K562 (cell line): ENCODE data around the gene JMY. TPM values are rescaled to one million over a fixed set of nuclear protein-coding genes. Genes with fewer than 3 reads are reported as not detected.

Source experiments
- CXXC5 ChIP-seq: fragments of 250-450 bp; sonication (Bioruptor Pico); IDR thresholded peaks from 2 replicates; pipeline ENCODE4 v1.8.0; 2022; ENCODE audit warnings: inconsistent platforms, mild to moderate bottlenecking, moderate library complexity
- ERF ChIP-seq: fragments of 450-650 bp; formaldehyde crosslinking; IDR thresholded peaks from 2 replicates; pipeline ENCODE4 v1.4.0; 2020; ENCODE audit warnings: mild to moderate bottlenecking, mixed read lengths
- FIP1L1 ChIP-seq: fragments of 200-400 bp; formaldehyde crosslinking; IDR thresholded peaks from 2 replicates; pipeline ENCODE4 v1.6.1; 2018; ENCODE audit warnings: mild to moderate bottlenecking, low read depth, low read length; ENCODE audit not compliant: poor library complexity, severe bottlenecking
- KAT7 ChIP-seq: sonication (generic); formaldehyde crosslinking; IDR thresholded peaks from 2 replicates; pipeline ENCODE4 v1.8.0; 2022; ENCODE audit warnings: missing genetic modification reagents, mild to moderate bottlenecking, borderline replicate concordance
- LCOR ChIP-seq: sonication (generic); formaldehyde crosslinking; IDR thresholded peaks from 2 replicates; pipeline ENCODE4 v1.8.0; 2022; ENCODE audit warnings: mild to moderate bottlenecking, missing genetic modification reagents
- NR3C1 ChIP-seq: sonication (generic); formaldehyde crosslinking; IDR thresholded peaks from 2 replicates; pipeline ENCODE4 v1.8.1; 2022; ENCODE audit warnings: missing genetic modification reagents
- POLR2AphosphoS5 ChIP-seq: IDR thresholded peaks from 2 replicates; pipeline ENCODE4 v1.6.1; 2011; ENCODE audit warnings: mild to moderate bottlenecking, low read depth, low read length, moderate library complexity; ENCODE audit not compliant: control insufficient read depth, insufficient read depth
- POLR2H ChIP-seq: IDR thresholded peaks from 2 replicates; pipeline ENCODE4 v1.6.1; 2016; ENCODE audit warnings: missing genetic modification characterization, low read depth, mild to moderate bottlenecking, control low read depth, missing compliant biosample characterization, moderate library complexity
- TAF7 ChIP-seq: fragments of 450-650 bp; IDR thresholded peaks from 2 replicates; pipeline ENCODE4 v1.6.1; 2016; ENCODE audit warnings: missing genetic modification characterization, missing compliant biosample characterization
- TEAD4 ChIP-seq, 2 experiments: sonication (generic) in 1 of 2; formaldehyde crosslinking in 1 of 2; IDR thresholded peaks; 2 replicates each; pipeline versions ENCODE4 v1.6.1 to v1.8.0; 2012 to 2022; ENCODE audit warnings: borderline replicate concordance in 1 of 2, inconsistent platforms in 1 of 2, low read length in 1 of 2, mild to moderate bottlenecking in 1 of 2, missing genetic modification reagents in 1 of 2
- ZC3H4 ChIP-seq: sonication (generic); formaldehyde crosslinking; IDR thresholded peaks from 2 replicates; pipeline ENCODE4 v1.9.0; 2021; ENCODE audit warnings: missing genetic modification reagents, borderline replicate concordance
- ZNF717 ChIP-seq: fragments of 250-450 bp; sonication (Bioruptor Pico); IDR thresholded peaks from 2 replicates; pipeline ENCODE4 v1.5.0; 2021
- polyA plus RNA-seq, 8 experiments: library from polyadenylated mRNA; depleted of rRNA in 4 of 8; stranded (reverse) in 5 of 8; unstranded in 3 of 8; fragments of >200 nt; fragmentation: Nextera tagmentation in 2 of 8; fragmentation: Illumina TruSeq in 1 of 8; extraction: Ambion mirVana in 2 of 8; extraction: Trizol in 1 of 8; gene quantifications; 2 replicates each; pipeline versions ENCODE4 v1.2.1 to v1.2.3, GENCODE V29; 2011 to 2014; ENCODE audit warnings: inconsistent platforms in 1 of 8, missing spikeins in 1 of 8
- total RNA-seq, 7 experiments: library from RNA; depleted of rRNA in 6 of 7; stranded (reverse); fragments of >200 nt in 6 of 7; fragmentation: Illumina TruSeq in 2 of 7; extraction: Trizol in 2 of 7; gene quantifications; 2 replicates each; pipeline versions ENCODE4 v1.2.1 to v1.2.3, GENCODE V29; 2011 to 2021; ENCODE audit warnings: low replicate concordance in 1 of 7
- TF ChIP-seq, protein P1 (sequence below), 2 experiments: fragments of 450-650 bp; IDR thresholded peaks; 2 replicates each; pipeline ENCODE4 v1.6.1; 2016
- TF ChIP-seq, protein P2 (sequence below), 2 experiments: fragments of 200-800 bp in 1 of 2; sonication (Bioruptor generic) in 1 of 2; sonication (generic) in 1 of 2; formaldehyde crosslinking in 1 of 2; IDR thresholded peaks in 1 of 2; conservative IDR thresholded peaks in 1 of 2; 2 replicates each; pipeline versions ENCODE4 v1.5.0 to v1.6.1; 2016 to 2020; ENCODE audit warnings: missing compliant biosample characterization in 1 of 2, missing genetic modification characterization in 1 of 2, missing genetic modification reagents in 1 of 2
- TF ChIP-seq, protein P3 (sequence below): fragments of 250-450 bp; sonication (Bioruptor Pico); IDR thresholded peaks from 2 replicates; pipeline ENCODE4 v1.4.0; 2020; ENCODE audit warnings: mild to moderate bottlenecking, moderate library complexity, borderline replicate concordance
- TF ChIP-seq, protein P4 (sequence below): fragments of 200-400 bp; formaldehyde crosslinking; IDR thresholded peaks from 2 replicates; pipeline ENCODE4 v1.6.1; 2017; ENCODE audit warnings: mild to moderate bottlenecking, low read depth, low read length, moderate library complexity

The JMY gene
- total and polyA plus RNA-seq, 9 of the 15 experiments (the other 6 are each of a cell fraction or from before 2014, with no cell fraction given), result 1.1 to 5.5 (median 3.7) TPM

DNA sequence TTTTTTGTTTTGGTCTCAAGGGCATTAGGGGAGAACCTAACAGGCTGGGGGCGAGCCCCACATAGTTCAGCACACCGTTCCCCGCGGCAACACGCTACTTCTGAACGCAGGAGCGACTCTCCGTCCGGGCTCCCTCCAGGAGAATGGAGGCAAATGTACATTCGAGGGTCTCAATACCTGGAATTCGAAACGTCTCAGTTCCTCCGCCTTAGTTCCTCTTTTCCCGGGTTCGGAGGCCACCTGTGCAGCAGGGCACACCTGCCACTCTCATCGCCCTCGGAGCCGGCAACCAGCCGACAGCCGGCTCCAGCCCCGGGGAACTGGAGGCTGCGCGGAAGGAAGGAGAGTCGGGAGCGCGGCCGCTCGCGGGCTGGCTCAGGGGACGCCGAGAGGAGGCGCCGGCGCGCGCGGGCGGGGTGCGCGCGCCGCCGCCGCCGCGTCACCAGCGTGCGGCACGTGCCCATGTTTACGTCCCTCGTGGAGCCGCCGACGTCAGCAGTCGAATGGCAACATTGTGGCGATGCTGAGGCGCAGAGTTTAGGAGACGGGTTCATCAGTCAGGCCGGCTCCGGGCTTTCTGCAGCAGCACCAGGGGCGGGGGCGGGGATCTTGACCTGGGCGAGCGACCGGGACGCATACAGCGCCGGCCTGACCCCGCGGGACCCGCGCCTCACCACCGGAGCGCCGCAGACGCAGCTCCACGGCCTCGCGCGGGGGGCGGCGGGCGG, at the start of gene JMY (continued):
- TF ChIP-seq KAT7 (CRISPR knock-in tag) (no peak; the same call in 1 of the 2 replicates), ZC3H4 (no peak), POLR2AphosphoS5 (peak; percentile 88), POLR2H (tag) (peak; percentile 92), TAF7 (peak; percentile 64; the same call in 1 of the 2 replicates), NR3C1 (CRISPR knock-in tag) (no peak), TEAD4 (IDR thresholded peaks at IDR 0.05; ENCODE audit: low read length) (no peak), TEAD4 (CRISPR knock-in tag; IDR thresholded peaks at IDR 0.05; ENCODE audit: borderline replicate concordance) (no peak), LCOR (CRISPR knock-in tag) (peak; percentile 60), ZNF717 (CRISPR knock-in tag) (no peak), ERF (CRISPR knock-in tag) (no peak), FIP1L1 (peak; percentile 32), CXXC5 (CRISPR knock-in tag) (peak; percentile 99)
- TF ChIP-seq, protein P1, sequence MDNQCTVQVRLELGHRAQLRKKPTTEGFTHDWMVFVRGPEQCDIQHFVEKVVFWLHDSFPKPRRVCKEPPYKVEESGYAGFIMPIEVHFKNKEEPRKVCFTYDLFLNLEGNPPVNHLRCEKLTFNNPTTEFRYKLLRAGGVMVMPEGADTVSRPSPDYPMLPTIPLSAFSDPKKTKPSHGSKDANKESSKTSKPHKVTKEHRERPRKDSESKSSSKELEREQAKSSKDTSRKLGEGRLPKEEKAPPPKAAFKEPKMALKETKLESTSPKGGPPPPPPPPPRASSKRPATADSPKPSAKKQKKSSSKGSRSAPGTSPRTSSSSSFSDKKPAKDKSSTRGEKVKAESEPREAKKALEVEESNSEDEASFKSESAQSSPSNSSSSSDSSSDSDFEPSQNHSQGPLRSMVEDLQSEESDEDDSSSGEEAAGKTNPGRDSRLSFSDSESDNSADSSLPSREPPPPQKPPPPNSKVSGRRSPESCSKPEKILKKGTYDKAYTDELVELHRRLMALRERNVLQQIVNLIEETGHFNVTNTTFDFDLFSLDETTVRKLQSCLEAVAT (IDR thresholded peaks at IDR 0.05), result peak in 1 of 2 experiments; percentile 41; a peak in 1 of 4 replicates
- TF ChIP-seq, protein P2, sequence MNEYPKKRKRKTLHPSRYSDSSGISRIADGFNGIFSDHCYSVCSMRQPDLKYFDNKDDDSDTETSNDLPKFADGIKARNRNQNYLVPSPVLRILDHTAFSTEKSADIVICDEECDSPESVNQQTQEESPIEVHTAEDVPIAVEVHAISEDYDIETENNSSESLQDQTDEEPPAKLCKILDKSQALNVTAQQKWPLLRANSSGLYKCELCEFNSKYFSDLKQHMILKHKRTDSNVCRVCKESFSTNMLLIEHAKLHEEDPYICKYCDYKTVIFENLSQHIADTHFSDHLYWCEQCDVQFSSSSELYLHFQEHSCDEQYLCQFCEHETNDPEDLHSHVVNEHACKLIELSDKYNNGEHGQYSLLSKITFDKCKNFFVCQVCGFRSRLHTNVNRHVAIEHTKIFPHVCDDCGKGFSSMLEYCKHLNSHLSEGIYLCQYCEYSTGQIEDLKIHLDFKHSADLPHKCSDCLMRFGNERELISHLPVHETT (CRISPR knock-in tag; conservative IDR thresholded peaks at IDR 0.05 in 1 of 2, IDR thresholded peaks at IDR 0.05 in 1 of 2), result peak in 1 of 2 experiments; percentile 23; a peak in 1 of 4 replicates
- TF ChIP-seq, protein P3, sequence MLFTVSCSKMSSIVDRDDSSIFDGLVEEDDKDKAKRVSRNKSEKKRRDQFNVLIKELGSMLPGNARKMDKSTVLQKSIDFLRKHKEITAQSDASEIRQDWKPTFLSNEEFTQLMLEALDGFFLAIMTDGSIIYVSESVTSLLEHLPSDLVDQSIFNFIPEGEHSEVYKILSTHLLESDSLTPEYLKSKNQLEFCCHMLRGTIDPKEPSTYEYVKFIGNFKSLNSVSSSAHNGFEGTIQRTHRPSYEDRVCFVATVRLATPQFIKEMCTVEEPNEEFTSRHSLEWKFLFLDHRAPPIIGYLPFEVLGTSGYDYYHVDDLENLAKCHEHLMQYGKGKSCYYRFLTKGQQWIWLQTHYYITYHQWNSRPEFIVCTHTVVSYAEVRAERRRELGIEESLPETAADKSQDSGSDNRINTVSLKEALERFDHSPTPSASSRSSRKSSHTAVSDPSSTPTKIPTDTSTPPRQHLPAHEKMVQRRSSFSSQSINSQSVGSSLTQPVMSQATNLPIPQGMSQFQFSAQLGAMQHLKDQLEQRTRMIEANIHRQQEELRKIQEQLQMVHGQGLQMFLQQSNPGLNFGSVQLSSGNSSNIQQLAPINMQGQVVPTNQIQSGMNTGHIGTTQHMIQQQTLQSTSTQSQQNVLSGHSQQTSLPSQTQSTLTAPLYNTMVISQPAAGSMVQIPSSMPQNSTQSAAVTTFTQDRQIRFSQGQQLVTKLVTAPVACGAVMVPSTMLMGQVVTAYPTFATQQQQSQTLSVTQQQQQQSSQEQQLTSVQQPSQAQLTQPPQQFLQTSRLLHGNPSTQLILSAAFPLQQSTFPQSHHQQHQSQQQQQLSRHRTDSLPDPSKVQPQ (CRISPR knock-in tag), result no peak
- TF ChIP-seq, protein P4, sequence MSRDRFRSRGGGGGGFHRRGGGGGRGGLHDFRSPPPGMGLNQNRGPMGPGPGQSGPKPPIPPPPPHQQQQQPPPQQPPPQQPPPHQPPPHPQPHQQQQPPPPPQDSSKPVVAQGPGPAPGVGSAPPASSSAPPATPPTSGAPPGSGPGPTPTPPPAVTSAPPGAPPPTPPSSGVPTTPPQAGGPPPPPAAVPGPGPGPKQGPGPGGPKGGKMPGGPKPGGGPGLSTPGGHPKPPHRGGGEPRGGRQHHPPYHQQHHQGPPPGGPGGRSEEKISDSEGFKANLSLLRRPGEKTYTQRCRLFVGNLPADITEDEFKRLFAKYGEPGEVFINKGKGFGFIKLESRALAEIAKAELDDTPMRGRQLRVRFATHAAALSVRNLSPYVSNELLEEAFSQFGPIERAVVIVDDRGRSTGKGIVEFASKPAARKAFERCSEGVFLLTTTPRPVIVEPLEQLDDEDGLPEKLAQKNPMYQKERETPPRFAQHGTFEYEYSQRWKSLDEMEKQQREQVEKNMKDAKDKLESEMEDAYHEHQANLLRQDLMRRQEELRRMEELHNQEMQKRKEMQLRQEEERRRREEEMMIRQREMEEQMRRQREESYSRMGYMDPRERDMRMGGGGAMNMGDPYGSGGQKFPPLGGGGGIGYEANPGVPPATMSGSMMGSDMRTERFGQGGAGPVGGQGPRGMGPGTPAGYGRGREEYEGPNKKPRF, result no peak
